ENCODE measurements around the gene BBOX1.

GRCh38 chr11:27008811-27009535 lies 31.6 kb upstream of the BBOX1 start:
- TF ChIP-seq TAF1 (IDR thresholded peaks at IDR 0.05; ENCODE audit: borderline replicate concordance, low read depth, low read length) = no peak
- no peak for TF ChIP-seq POLR2AphosphoS5 (IDR thresholded peaks at IDR 0.05; ENCODE audit: low read depth, low read length)
- no peak for TF ChIP-seq POLR2A (IDR thresholded peaks at IDR 0.05; ENCODE audit: low read depth, low read length)

Measured in GM12892 (cell line).